ENCODE data around the gene COL9A2.

COL9A2 gene

GRCh38 chr1:40301541-40302299 is 15.4 kb downstream of the COL9A2 start:
- no peak for DNase-seq

GRCh38 chr1:40301066-40301465 is 16.0 kb downstream of the COL9A2 start:
- DNase-seq = no peak

- DNase-seq = no peak
Observed at GRCh38 chr1:40300651-40301050, 16.4 kb downstream of the COL9A2 start.

GRCh38 chr1:40300249-40300567 is 16.9 kb downstream of the COL9A2 start:
- DNase-seq = no peak

GRCh38 chr1:40299366-40300248 is 17.5 kb downstream of the COL9A2 start:
- no peak for DNase-seq

GRCh38 chr1:40291293-40291692 is 25.8 kb downstream of the COL9A2 start:
- DNase-seq = no peak

- no peak for DNase-seq
Observed at GRCh38 chr1:40281853-40282252, 35.2 kb downstream of the COL9A2 start.

GRCh38 chr1:40276122-40276521 is 41.0 kb downstream of the COL9A2 start:
- DNase-seq = no peak

GRCh38 chr1:40274331-40274730 is 42.8 kb downstream of the COL9A2 start:
- DNase-seq = no peak

GRCh38 chr1:40273547-40274166 is 43.4 kb downstream of the COL9A2 start:
- no peak for DNase-seq

GRCh38 chr1:40272653-40273213 is 44.4 kb downstream of the COL9A2 start:
- DNase-seq = no peak

- no peak for DNase-seq
Observed at GRCh38 chr1:40270152-40270834, 46.8 kb downstream of the COL9A2 start.

GRCh38 chr1:40268211-40268610 is 48.9 kb downstream of the COL9A2 start:
- DNase-seq = no peak

- no peak for DNase-seq
Observed at GRCh38 chr1:40267767-40268187, 49.3 kb downstream of the COL9A2 start.

- DNase-seq = no peak
Observed at GRCh38 chr1:40266786-40267535, 50.1 kb downstream of the COL9A2 start.

GRCh38 chr1:40265919-40266318 is 51.2 kb downstream of the COL9A2 start:
- DNase-seq = no peak

- DNase-seq = no peak
Observed at GRCh38 chr1:40265298-40265697, 51.8 kb downstream of the COL9A2 start.

- DNase-seq = no peak
Observed at GRCh38 chr1:40264354-40264781, 52.7 kb downstream of the COL9A2 start.

GRCh38 chr1:40258445-40258769 is 58.7 kb downstream of the COL9A2 start:
- DNase-seq = no peak

- DNase-seq = peak; percentile 98
Observed at GRCh38 chr1:40257688-40258444, 59.2 kb downstream of the COL9A2 start, which contains the start of gene ZMPSTE24. Gene ZMPSTE24 (plus strand): TSS chr1:40258236. CDS start chr1:40258272, 36 bp downstream.

GRCh38 chr1:40257313-40257687 is 59.8 kb downstream of the COL9A2 start:
- DNase-seq = no peak
